NCI-H82 treated with DMSO at 0.1 percent for 48 hours (cell line): ENCODE data around the gene SIK3.

Experiments used
- DNase-seq: peaks from one replicate; lab custom pipeline; 2025; ENCODE audit not compliant: unreplicated experiment; lab: John Stamatoyannopoulos, UW

SIK3 gene

DNA sequence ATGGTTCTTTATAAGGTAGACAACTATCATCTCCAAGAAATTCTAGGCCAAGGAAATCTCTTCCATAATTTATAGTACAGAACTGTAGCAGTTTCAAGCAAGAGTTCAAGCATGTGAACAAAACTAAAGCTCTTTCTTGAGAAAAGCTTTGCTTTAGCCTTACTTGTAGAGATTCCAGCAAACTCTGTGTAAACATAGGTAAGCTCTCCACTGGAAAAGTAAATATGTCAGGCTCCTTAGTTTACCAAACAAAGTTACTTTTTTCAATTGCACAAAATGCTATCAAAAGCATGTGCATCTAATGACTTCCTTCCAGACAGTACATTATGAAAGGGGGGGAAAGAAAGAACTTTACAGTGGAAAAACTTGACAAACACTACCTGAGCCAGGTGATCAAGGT is 125.0 kb downstream of the SIK3 start:
- no peak for DNase-seq

DNA sequence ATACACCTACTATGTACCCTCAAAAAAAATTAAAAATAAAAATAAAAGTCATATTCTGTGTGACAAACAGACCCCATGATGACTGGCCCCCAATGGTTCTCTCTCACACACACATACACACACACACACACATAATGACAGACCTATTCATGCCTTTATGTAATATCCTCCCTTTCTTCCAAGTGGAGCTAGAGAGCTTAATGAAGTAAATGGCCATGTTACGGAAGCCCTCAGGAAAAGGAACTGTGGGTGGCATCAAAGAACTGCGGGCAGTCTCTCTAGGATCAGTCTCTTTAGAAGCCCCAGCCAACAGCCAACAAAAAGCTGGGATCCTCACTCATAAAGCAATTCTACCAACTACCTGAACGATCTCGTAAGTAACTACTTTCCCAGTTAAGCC is 125.5 kb downstream of the SIK3 start:
- no peak for DNase-seq

DNA sequence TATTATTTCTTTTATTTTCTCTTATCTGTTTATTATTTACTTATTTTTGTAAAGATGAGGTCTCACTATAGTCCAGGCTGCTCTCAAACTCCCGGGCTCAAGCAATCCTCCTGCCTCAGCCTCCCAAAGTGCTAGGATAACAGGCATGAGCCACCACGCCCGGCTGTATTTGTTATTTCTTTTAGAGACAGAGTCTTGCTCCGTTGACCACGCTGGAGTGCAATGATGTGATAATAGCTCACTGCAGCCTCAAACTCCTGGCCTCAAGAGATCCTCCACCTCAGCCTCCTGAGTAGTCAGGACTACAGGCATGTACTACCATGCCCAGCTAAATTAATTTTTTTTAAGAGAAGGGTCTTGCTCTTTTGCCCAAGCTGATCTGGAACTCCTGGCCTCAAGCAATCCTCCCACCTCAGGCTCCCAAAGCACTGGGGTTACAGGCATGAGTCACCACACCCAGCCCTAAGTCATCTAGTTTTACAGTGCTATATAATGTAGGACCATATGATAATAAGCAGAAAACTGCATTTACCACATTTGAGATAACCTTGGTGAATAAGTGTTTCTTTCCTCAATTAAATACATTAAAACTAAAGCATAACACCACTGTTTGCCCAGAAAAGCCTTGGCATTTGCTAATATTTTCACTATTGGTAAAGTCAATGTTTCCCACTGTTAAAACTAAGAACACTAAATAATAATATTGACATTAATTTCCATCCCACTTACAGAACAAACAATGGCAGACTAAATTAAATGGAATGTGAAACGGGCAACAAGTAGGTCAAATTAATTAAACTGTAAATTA is 127.5 kb downstream of the SIK3 start:
- DNase-seq, result no peak

DNA sequence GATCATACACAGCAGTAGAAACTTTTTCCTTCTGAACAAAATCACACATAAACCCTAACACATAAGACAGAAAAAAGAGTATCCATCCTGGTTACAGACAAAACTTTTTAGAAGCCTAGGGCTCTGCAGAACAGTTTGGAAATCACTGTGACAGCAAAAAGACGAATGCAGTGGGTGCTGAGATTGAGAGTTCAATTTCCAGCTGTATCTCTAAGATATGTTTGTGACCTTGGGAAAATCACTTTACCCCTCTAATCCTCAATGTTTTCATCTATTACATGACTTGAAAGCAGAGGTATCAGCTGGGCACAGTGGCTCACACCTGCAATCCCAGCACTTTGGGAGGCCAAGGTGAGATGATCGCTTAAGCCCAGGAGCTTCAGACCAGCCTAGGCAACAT is 128.5 kb downstream of the SIK3 start:
- DNase-seq, result no peak

DNA sequence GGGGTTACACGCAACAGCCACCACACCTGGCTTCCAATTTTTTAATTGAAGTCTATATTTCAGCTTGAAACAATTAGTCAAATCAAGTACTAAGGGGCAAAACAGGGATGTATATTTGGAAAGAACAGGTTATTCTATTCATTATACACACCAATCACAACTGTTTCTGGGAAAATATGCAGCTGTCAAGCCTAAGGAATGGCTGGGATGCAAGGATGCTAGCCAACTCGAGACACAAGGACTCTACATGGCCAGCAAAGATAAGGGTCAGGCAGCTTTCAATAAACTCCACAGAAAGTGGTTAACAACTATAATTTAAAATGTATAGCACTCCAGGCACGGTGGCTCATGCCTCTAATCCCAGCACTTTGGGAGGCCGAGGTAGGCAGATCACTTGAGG is 134.0 kb downstream of the SIK3 start:
- no peak for DNase-seq

DNA sequence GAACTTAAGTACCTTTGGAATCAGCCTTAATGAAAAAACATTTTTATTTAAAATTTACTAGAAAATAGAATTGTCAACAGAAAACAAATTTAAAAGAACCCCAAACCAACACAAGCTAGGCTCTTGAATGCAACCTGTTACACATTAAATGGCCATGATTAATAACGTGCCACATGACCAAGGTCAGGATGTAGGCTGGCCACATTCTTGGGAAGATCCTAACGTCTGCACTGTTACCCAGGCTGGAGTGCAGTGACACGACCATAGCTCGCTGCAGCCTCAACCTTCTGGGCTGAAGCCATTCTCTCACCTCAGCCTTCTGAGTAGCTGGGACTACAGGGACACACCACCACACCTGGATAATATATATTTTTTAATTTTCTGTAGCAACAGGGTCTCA is 134.4 kb downstream of the SIK3 start:
- no peak for DNase-seq

DNA sequence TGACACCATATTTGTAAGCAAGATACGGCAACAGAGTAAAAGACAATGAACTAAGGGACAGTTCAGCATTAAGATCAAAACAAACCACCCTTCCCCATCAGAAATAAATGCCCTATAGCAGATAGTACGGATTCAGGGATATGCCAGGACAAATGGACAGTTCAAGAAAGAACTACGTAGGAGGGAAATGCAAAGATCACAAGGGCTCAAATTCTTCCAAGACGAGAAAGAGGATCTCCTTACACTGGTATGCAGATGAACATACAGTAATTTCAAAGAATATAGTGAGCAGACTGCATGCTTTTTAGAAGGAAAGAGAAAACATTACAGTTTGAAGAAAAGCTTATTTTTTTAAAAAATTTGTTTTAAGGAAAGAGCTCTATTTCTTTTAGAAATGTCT is 136.1 kb downstream of the SIK3 start:
- no peak for DNase-seq

DNA sequence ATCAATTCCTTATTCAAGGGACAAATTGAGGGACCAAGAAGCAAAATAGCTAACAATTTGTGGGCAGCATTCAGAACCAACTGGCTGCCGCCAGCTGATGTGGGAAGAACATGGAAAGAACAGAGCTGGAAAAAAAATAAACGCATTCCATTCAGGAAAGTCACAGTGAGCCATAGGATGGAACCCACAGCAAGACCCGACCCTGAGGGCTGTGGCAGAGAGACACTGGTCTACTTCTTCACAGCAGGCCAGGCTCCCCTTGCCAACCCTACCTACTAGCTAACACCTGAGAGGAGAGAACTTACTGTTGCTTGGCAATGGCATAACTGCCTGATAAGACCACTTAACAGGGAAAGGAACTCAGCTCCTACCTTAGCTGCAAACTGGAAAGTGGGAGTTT is 137.3 kb downstream of the SIK3 start:
- no peak for DNase-seq

DNA sequence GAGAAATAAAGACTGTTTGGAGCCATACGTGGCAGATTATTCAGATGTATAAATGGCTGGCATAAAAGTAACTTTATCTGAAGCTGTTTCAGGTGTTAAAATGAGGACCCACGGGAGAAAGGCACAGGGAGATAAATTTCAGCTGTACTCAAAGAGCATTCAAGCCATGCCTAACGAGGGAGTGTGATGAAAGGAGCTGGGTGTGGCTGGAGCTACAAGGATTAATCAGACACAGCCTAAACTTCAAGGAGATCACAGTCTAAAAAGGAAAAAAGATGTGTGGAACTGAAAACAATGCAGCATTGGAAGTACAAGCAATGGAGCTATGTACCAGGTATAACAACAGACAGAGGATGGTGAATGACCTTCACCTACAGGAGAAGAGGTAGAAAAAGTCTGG is 140.0 kb downstream of the SIK3 start:
- no peak for DNase-seq

DNA sequence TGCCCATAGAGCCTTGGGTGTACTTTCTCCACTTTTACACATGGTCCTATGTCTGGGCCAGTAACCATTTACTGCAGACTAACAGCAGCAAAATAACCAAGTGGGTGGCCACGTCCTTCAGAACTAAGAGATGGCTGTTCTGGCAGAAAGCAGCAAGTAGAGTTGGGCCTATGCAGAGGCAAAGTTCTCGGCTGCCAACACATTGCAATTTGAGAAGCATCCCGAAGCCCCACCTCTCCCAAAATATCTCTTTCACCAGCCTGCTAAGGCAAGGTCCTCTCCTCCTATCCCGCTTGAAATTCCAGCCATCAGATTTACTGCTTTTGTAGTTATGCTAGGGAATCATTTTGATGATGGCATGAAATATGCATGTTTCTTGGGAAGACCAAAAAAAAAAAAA is 142.3 kb downstream of the SIK3 start:
- no peak for DNase-seq

DNA sequence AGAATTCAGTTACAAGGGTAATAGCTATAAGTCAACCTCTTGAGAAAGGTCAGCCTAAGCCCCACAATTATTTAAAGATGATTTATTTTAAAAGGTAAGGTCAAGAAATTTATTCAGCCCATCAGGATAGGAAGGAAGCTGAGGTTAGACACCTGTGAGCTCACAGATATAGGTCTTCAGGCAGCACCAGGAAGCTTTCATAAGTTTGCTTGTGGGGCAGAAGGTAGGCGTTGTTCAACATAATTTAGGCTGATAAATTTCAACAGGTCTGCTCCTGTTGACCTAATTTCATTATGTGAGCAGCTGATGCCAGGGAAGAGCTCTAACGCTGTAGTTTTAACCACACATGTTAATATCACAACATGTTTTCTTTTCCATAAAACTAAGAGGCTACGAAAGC is 142.7 kb downstream of the SIK3 start:
- DNase-seq, result no peak

DNA sequence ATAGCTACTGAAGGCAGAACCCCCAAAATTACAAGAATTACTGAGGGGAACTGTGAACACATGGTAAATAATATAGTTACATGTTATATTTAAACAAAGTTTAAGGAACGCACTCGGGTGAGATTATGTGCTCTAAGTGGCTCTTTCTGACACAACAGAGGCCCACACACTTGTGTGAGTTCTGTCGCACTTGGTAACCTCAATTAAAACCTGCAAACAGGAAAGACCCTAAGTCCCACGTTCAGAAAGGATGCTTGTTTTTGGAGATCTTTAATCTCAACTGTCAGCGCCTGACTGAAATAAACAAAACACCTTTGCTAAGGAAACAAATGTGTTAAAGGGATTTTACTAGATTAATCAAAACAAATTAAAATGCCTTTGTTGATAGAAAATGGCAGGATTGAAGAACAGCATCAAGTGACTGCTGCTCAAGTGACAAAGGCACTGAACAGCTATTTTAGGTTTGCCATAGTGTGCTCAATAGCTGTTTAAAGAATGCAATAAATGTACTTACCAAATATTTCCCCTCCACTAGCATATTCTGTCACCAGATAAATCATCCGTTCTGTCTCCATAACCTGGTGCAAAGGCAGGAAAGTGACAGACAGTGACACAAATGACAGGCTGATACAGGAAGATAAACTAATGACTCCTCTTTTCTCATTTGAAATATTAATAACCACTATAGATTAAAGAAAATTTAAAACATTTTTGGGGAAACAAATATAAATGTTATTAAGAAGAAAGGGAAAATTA is 144.5 kb downstream of the SIK3 start:
- no peak for DNase-seq

DNA sequence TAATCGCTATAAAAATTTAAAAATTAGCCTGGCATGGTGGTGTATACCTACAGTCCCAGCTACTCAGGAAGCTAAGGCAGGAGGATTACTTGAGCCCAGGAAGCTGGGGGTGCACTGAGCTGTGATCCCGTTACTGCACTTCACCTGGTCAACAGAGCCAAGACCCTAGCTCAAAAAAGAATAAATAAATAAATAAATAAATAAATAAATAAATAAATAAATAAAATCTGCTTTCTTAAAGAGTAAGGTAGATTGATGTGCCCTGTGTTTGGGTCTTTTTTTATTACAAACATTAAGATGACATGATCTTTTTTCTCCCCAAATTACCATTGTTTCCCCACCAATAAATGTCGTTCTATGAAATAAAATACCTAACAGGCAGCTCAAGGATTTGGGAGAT is 146.5 kb downstream of the SIK3 start:
- DNase-seq, result no peak

DNA sequence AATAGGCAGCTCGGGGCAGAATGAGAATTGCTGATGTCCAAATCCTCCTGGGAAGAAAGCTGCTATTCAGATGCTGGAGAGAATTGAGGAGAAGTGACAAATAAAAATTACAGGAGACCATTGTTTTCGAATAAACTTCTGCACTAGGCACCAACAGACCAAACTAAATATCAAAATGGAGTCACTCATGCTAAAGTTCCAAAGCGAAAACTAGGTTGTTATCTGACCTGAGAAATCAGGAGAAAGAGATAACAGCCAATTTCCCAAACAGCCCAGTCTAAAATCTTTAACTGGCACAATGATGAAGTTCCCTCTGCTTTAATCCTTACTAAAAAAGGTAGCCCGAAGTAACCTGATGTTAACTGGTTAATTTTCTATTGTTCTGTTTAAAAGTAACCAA is 148.0 kb downstream of the SIK3 start:
- no peak for DNase-seq

DNA sequence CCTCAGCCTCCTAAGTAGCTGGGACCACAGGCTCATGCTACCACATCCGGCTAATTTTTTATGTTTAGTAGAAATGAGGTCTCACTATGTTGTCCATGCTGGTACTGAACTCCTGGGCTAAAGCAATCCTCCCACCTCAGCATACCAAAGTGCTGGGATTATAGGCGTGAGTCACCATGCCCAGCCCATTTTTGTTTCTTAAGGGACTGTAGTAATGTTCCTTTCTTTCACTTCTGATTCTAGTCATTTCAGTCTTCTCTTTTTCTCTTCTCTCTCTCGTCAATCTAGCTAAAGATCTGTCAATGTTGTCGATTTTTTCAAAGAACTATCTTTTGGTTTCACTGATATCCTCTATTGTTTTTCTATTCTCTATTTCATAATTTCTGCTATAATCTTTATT is 149.8 kb downstream of the SIK3 start:
- no peak for DNase-seq

DNA sequence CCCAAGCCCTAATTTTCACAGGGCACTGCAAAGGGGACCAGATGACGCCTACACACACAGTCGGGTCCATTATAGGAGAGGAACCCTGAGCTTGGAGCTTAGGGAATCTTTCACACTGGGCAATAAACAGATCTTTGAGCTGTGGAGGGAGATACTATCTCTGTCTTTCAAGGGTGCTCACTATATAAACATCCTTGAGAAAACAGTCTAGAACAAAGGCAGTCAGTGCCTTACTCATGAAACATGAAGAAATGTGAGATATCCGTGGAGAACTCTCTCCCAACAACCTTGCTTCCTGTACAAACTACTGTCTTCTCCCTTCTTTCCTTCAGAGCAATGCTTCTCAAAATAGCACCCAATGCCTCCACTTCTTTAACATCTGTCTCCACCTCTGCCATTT is 151.8 kb downstream of the SIK3 start:
- DNase-seq, result no peak

DNA sequence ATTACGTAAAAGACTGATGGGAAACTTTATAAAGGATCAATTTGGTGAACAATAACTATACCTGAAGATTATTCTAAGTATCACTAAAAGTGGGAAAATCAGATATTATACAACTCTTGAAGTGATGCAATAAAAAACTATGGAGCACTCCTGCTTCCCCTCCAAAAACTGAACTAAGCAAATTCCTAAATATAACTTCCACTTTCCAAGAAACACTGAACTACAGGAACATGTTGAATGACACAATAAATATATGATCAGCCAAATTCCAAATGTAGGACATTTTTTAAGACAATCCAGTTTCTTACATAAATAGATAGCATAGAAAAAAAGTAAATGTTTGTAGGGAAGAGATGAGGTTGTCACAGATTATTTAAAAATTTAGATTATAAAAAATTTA is 158.7 kb downstream of the SIK3 start:
- no peak for DNase-seq

DNA sequence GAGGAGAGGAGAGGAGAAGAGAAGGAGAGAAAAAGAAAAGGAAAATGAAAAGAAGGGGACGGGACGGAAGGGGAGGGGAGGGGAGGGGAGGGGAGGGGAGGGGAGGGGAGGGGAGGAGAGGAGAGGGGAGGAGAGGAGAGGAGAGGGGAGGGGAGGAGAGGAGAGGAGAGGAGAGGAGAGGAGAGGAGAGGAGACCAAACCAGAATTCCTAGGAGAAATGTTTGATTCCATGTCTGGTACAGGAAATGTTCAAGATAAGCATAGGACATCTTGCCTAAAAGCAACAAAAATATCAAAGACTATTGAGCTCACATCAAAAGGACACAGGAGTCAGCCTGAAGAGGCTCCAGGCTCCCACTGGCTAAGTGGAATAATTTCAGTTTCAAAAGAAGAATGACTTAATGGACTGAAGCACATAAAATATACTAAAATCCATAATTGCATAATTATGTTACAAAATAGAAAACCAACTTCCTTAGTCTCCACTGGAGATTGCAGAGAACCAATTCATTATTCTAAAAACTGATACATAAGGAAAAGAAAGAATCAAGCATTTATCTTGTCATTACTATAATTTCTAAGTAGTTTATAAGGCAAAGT is 159.7 kb downstream of the SIK3 start:
- no peak for DNase-seq

DNA sequence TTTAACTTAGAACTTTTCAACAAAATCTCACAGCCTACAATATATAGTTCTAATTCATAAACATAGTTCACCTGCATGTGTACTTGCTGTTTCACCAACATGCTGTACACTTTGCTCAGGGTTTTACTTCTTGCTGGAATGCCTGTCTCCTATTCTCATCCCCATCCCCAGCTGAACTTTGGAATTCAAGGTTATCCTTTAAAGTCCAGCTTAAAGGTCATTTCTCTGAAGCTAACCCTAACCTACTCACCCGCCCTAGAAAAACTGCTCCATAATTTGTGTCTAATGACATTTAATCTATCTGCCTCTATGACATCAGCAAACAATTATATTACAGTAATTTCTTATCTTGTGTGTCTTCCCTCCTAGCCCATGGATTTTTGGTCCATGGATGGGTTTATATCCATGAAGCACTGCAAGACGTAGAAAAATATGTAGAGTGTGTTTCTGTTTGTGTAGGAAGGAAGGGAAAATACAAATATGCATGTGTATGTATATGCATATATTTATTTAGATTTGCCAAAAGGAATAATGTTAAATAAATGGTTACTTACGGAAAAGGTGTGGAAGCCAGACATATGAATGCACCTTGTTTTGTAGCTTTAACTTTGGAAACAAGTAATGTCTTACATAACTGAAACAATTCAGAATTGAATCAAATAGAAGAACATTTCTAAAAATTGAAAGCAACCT is 161.3 kb downstream of the SIK3 start:
- no peak for DNase-seq

DNA sequence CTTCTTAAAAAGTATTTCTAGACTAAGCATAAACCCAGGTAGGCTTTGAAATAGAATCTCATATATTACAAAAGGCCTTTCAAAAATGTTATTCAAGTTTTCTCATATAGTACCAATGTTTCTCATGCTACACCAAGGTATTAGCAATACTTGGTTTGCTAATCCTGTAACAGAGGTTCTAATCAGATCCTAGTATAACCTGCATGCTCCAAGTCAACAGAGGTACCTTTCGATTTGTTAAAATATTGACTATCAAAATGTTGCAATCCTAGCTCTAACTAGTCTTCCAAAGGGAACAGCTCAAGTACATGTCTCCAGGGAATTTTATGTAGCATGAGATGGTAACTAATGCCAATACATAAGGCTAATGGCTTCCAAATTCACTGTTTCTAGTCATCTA is 162.7 kb downstream of the SIK3 start:
- DNase-seq, result no peak

DNA sequence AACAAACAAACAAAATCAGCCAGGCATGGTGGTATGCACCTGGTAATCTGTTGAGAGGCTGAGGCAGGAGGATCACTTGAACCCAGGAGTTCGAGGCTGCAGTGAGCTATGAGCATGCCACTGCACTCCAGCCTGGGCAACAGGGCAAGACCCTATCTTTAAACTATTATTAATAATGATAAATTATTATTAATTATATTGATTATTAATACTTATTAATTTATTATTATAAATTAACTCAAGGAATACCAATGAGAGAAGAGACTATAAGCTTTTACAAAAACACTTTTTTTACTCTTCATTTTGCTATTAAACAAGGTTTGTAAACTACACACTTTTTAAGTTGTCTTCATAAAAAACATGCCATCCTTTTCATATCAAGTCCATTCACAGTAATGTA is 163.1 kb downstream of the SIK3 start:
- DNase-seq, result no peak

DNA sequence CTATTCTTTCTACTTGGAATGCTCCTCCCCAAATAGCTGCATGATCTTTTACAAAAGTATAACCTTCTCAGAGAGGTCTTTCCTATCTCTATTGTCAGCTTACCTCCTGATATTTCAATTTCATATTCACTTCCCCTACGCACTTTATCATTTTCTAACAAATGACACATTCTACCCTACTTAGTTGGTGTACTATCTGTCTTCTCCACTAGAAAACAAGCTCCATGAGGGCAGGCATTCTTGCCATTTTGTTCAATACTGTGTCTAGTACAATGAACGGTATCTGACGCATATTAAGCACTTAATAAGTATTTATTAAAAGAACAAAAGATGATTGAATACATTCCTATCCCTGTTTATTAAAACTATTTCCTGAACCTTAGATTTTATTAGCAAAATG is 164.3 kb downstream of the SIK3 start:
- DNase-seq, result no peak
